Adrenal gland (tissue), 12 donors: ENCODE results near the gene ZNF91. TPM values are rescaled to one million over a fixed set of nuclear protein-coding genes. Genes with fewer than 3 reads are reported as not detected.
"Not testable (repeated sequence)": the region's sequence is repeated elsewhere in the genome, so short reads cannot be mapped to it uniquely, and the experiment has no call there.

Experiments used
- DNase-seq, 7 donors: peaks; one replicate each; pipeline ENCODE4 v3.0.0-alpha.2; 2019 to 2020
- H3K27ac ChIP-seq, 5 donors: fragments of 200-600 bp; sonication (generic) in 4 of 5; 1 replicate in 3 of 5; 2 replicates in 2 of 5; pipeline versions ENCODE4 v1.5.1 to v1.8.0; 2016 to 2020; ENCODE audit warnings: mild to moderate bottlenecking in 1 of 5
- H3K27me3 ChIP-seq: fragments of 200-600 bp; 2 replicates; pipeline ENCODE4 v1.8.0; 2021
- H3K36me3 ChIP-seq, 2 donors: fragments of 200-600 bp; replicated peaks in 1 of 2; 1 replicate in 1 of 2; 2 replicates in 1 of 2; pipeline versions ENCODE4 v1.5.1 to v1.8.0; 2018 to 2022
- H3K4me1 ChIP-seq, 2 donors: fragments of 200-600 bp; replicated peaks in 1 of 2; 1 replicate in 1 of 2; 2 replicates in 1 of 2; pipeline versions ENCODE4 v1.5.1 to v1.8.0; 2018 to 2021
- H3K4me3 ChIP-seq, 4 donors: fragments of 200-600 bp; sonication (generic) in 3 of 4; one replicate each; pipeline ENCODE4 v1.5.1; 2016 to 2018
- H3K9me3 ChIP-seq, 3 donors: fragments of 200-600 bp; sonication (generic) in 1 of 3; replicated peaks in 1 of 3; 1 replicate in 2 of 3; 2 replicates in 1 of 3; pipeline versions ENCODE4 v1.5.1 to v1.8.0; 2016 to 2021
- POLR2A ChIP-seq, 2 donors: fragments of 450-650 bp; IDR thresholded peaks; one replicate each; pipeline ENCODE4 v1.6.1; 2017; ENCODE audit warnings: antibody characterized with exemption in 2 of 2, mild to moderate bottlenecking in 2 of 2, moderate library complexity in 1 of 2
- WGBS, 4 donors: extraction: QIAGEN DNeasy Blood & Tissue Kit in 2 of 4; methylation state at CpG; one replicate each; pipeline versions ENCODE4 v1.1.5 to v1.1.7; 2013 to 2017; 5-methylcytosine and 5-hydroxymethylcytosine counted together
- intact Hi-C, 2 donors: fragments of 100-400 bp; cut with DNase I; formaldehyde crosslinking; loops; one replicate each; pipeline versions ENCODE4 v1.14.1 to v1.15.0; 2022 to 2023
- polyA plus RNA-seq, 3 donors: library from polyadenylated mRNA; stranded (reverse); fragments of 200-250 nt in 2 of 3; fragments of 350-450 nt in 1 of 3; fragmentation: Illumina TruSeq in 1 of 3; extraction: RNeasy Lipid Tissue Mini Kit (QIAGEN cat#74804) in 1 of 3; gene quantifications; one replicate each; pipeline ENCODE4 v1.2.3, GENCODE V29; 2013 to 2014
- total RNA-seq, 9 donors: library from RNA; depleted of rRNA in 4 of 9; stranded (reverse); fragments of >200 nt in 4 of 9; fragments of 120-200 nt in 1 of 9; fragmentation: NEBNext Ultra II Directional in 1 of 9; extraction: Animal tissue kit (Norgen Biotek cat#: 25700) in 1 of 9; gene quantifications; one replicate each; pipeline versions ENCODE4 v1.1.0 to v1.2.4, GENCODE V29; 2013 to 2023
- TF ChIP-seq, protein P1 (sequence below), 6 experiments: fragments of 450-650 bp in 4 of 6; fragments of 200-600 bp in 2 of 6; sonication (generic) in 1 of 6; IDR thresholded peaks; 1 replicate in 5 of 6; 2 replicates in 1 of 6; pipeline versions ENCODE4 v1.5.1 to v1.8.0; 2016 to 2021; ENCODE audit warnings: antibody characterized with exemption in 6 of 6, mild to moderate bottlenecking in 2 of 6, moderate library complexity in 1 of 6
- donor health status: healthy with polysubstance abuse.
- donor health status: Bipolar disorder and iron deficiency.
- donor health status: DM: yes; HTN: yes; CAD: no.
- donor health status: DM: no; HTN: no; CAD: no.
- donor health status: DM: no; HTN: no; CAD: no.
- donor health status: DM: yes; HTN: yes; CAD: no.

ZNF91 gene
- total and polyA plus RNA-seq, 12 donors = 12.9 to 81.1 (median 35.8) TPM

GRCh38 chr19:23343434-23344010, 51.7 kb downstream of the ZNF91 start:
- 93 to 98% (median 95%) methylated on average over 5 of the region's 5 CpGs for WGBS, 4 donors
- Histone ChIP-seq H3K9me3 (peaks cover 0 to 72% (median 5%) of the 10 kb centered on the region in 3 donors), H3K4me1 (no peaks in the 10 kb centered on the region), H3K4me3 (no peak overlapping the region), H3K27me3 (no peaks in the 10 kb centered on the region), H3K27ac (no peak overlapping the region), H3K36me3 (no peaks in the 10 kb centered on the region)
- DNase-seq = no peak
- intact Hi-C loops = no loop called here
- no peak for TF ChIP-seq POLR2A (IDR thresholded peaks at IDR 0.05)
- TF ChIP-seq, protein P1, sequence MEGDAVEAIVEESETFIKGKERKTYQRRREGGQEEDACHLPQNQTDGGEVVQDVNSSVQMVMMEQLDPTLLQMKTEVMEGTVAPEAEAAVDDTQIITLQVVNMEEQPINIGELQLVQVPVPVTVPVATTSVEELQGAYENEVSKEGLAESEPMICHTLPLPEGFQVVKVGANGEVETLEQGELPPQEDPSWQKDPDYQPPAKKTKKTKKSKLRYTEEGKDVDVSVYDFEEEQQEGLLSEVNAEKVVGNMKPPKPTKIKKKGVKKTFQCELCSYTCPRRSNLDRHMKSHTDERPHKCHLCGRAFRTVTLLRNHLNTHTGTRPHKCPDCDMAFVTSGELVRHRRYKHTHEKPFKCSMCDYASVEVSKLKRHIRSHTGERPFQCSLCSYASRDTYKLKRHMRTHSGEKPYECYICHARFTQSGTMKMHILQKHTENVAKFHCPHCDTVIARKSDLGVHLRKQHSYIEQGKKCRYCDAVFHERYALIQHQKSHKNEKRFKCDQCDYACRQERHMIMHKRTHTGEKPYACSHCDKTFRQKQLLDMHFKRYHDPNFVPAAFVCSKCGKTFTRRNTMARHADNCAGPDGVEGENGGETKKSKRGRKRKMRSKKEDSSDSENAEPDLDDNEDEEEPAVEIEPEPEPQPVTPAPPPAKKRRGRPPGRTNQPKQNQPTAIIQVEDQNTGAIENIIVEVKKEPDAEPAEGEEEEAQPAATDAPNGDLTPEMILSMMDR (IDR thresholded peaks at IDR 0.05) = no peak

- H3K27ac ChIP-seq = no peak overlapping the region
- H3K4me1 ChIP-seq = no peaks in the 10 kb centered on the region
- peaks cover 0 to 34% (median 0%) of the 10 kb centered on the region in 3 donors for H3K9me3 ChIP-seq
- no peak for DNase-seq
- intact Hi-C loops = no loop called here
- no peaks in the 10 kb centered on the region for H3K36me3 ChIP-seq
- no peaks in the 10 kb centered on the region for H3K27me3 ChIP-seq
- no peak overlapping the region for H3K4me3 ChIP-seq
- no peak for TF ChIP-seq POLR2A (IDR thresholded peaks at IDR 0.05)
- TF ChIP-seq, protein P1 (IDR thresholded peaks at IDR 0.05) = no peak
Observed at GRCh38 chr19:23328211-23328610, 67.1 kb downstream of the ZNF91 start.

GRCh38 chr19:23321953-23322549, 73.2 kb downstream of the ZNF91 start:
- no peaks in the 10 kb centered on the region for H3K27me3 ChIP-seq
- H3K36me3 ChIP-seq = no peaks in the 10 kb centered on the region
- TF ChIP-seq POLR2A (IDR thresholded peaks at IDR 0.05) = no peak
- TF ChIP-seq, protein P1 (IDR thresholded peaks at IDR 0.05) = no peak
- 79 to 87% (median 84%) methylated on average over 4 of the region's 4 CpGs for WGBS, 4 donors
- H3K4me1 ChIP-seq = no peaks in the 10 kb centered on the region
- intact Hi-C loops = loop anchor here (2.0 to 5.0 kb wide), 2 partner anchors 145 kb away; no protein-coding TSS in a partner anchor
- DNase-seq = no peak
- H3K9me3 ChIP-seq = peaks cover 0 to 19% (median 0%) of the 10 kb centered on the region in 3 donors
- H3K4me3 ChIP-seq = no peak overlapping the region
- no peak overlapping the region for H3K27ac ChIP-seq

DNA sequence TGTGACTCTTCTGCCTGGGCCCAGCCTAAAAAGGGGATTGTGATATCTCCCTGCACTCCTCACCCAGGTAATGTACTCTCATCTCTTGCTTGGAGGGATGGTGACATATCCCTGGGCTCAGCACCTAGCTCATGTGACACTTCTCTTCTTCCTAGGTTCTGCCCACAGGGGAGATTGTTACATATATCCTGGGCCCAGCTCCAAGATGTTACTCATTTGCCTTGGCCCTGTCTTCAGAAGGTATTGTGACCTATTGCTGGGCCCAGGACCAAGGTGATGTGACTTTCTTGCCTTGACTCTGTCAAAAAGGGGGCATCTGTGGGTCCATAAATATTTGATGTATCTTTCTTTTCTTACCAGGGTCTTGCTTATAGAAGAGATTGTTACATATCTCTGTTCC, 73.9 kb downstream of the ZNF91 start:
- intact Hi-C loops = loop anchor here in 1 of 2 donors (5.0 kb wide), 1 partner anchor 146 kb away; no protein-coding TSS in a partner anchor
- not testable (repeated sequence) for H3K27me3 ChIP-seq

DNA sequence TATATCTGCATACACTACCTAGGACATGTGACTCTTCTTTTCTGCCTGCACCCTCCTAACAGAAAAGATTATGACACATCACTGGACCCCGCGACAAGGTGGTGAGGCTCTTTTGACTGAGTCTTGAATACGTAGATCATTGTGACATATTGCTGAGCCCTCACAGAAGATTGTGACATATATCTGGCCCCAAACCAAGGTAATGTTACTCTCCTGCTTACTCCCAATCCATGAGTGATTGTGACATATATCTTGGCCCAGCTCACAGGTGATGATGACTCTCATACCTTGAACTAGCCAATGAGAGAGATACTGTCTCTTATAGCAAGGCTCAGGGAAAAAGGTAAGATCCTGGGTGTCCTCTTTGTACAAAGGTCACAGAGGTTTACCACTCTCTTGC, 75.7 kb downstream of the ZNF91 start:
- DNase-seq, H3K4me1 ChIP-seq, H3K27me3 ChIP-seq, H3K27ac ChIP-seq, intact Hi-C loops, H3K36me3 ChIP-seq, H3K4me3 ChIP-seq: not testable (repeated sequence)
- 92 to 95% (median 94%) methylated on average over 3 of the region's 3 CpGs for WGBS, 4 donors
- H3K9me3 ChIP-seq = peaks cover 0 to 12% (median 0%) of the 10 kb centered on the region in 3 donors

More for the DNA sequence above, 73.9 kb downstream of the ZNF91 start:
- peaks cover 0 to 16% (median 0%) of the 10 kb centered on the region in 3 donors for H3K9me3 ChIP-seq
- H3K4me1 ChIP-seq, H3K36me3 ChIP-seq, DNase-seq, H3K4me3 ChIP-seq, H3K27ac ChIP-seq: not testable (repeated sequence)

GRCh38 chr19:23318941-23319340, 76.3 kb downstream of the ZNF91 start:
- H3K36me3 ChIP-seq, H3K27ac ChIP-seq, H3K9me3 ChIP-seq, DNase-seq, H3K27me3 ChIP-seq, H3K4me1 ChIP-seq, H3K4me3 ChIP-seq, intact Hi-C loops: not testable (repeated sequence)
- 97 to 100% (median 100%) methylated on average over 1 to 2 of the region's 2 CpGs for whole genome bisulfite sequencing, 4 donors
